HepG2 (cell line): ENCODE results near the gene SCFD2. TPM values are rescaled to one million over a fixed set of nuclear protein-coding genes. Genes with fewer than 3 reads are reported as not detected.

Source experiments
- TAF15 ChIP-seq: fragments of 200-400 bp; formaldehyde crosslinking; IDR thresholded peaks from one replicate; pipeline ENCODE4 v1.6.1; 2018; ENCODE audit warnings: mild to moderate bottlenecking, low read depth, low read length; ENCODE audit not compliant: poor library complexity, severe bottlenecking
- polyA plus RNA-seq, 8 experiments: library from polyadenylated mRNA; depleted of rRNA in 3 of 8; stranded (reverse) in 7 of 8; unstranded in 1 of 8; fragments of >200 nt; fragmentation: Illumina TruSeq in 4 of 8; extraction: Trizol in 4 of 8; gene quantifications; 2 replicates each; pipeline versions ENCODE4 v1.2.1 to v1.2.3, GENCODE V29; 2011 to 2016; ENCODE audit warnings: low read depth in 4 of 8, missing spikeins in 1 of 8, mixed read lengths in 1 of 8; ENCODE audit not compliant: insufficient read depth in 1 of 8
- total RNA-seq, 5 experiments: library from RNA; depleted of rRNA; stranded (reverse); fragments of >200 nt; fragmentation: Illumina TruSeq; extraction: Trizol; gene quantifications; 2 replicates each; pipeline ENCODE4 v1.2.3, GENCODE V29; 2016; ENCODE audit warnings: low read depth in 1 of 5
- TF ChIP-seq, protein P1 (sequence below): sonication (generic); formaldehyde crosslinking; IDR thresholded peaks from 2 replicates; pipeline ENCODE4 v1.4.0; 2020; ENCODE audit warnings: missing genetic modification reagents
- TF ChIP-seq, protein P2 (sequence below): sonication (generic); formaldehyde crosslinking; IDR thresholded peaks from 2 replicates; pipeline ENCODE4 v1.5.0; 2020; ENCODE audit warnings: mild to moderate bottlenecking, missing genetic modification reagents, borderline replicate concordance

Gene SCFD2
- total and polyA plus RNA-seq, 2 of the 13 experiments (the other 11 are each of a cell fraction or from before 2014, with no cell fraction given): 4.6 to 15.6 TPM

DNA sequence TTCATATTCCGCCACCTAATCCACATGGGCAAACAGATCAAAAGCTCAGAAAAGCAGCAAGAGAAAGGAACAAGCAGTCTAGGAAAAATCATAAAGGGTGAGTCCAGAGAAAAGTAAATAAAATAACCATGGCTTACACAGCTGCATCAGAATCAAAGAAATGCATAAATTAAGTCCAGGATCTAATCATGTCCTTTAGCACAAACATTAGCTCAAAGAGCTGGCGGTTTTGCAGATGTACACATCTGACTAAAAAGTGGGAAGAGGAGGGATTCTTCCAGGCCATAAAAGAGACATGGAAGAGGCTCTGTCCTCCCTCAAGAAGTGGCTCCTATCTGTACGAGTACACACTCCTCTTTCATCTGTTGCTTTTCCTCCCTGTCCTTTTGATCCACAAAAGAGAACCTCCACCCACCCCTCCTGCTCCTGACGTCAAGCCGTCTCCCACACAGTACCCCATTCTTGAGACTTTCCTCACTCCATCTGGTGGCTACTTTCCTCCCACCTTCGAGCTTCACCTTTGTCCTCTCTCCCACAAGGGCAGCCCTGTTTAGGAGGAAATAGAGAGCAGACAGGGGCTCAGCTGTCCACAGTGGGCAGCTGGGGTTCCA lies 411.2 kb downstream of the SCFD2 start (continued):
- TF ChIP-seq, protein P1, sequence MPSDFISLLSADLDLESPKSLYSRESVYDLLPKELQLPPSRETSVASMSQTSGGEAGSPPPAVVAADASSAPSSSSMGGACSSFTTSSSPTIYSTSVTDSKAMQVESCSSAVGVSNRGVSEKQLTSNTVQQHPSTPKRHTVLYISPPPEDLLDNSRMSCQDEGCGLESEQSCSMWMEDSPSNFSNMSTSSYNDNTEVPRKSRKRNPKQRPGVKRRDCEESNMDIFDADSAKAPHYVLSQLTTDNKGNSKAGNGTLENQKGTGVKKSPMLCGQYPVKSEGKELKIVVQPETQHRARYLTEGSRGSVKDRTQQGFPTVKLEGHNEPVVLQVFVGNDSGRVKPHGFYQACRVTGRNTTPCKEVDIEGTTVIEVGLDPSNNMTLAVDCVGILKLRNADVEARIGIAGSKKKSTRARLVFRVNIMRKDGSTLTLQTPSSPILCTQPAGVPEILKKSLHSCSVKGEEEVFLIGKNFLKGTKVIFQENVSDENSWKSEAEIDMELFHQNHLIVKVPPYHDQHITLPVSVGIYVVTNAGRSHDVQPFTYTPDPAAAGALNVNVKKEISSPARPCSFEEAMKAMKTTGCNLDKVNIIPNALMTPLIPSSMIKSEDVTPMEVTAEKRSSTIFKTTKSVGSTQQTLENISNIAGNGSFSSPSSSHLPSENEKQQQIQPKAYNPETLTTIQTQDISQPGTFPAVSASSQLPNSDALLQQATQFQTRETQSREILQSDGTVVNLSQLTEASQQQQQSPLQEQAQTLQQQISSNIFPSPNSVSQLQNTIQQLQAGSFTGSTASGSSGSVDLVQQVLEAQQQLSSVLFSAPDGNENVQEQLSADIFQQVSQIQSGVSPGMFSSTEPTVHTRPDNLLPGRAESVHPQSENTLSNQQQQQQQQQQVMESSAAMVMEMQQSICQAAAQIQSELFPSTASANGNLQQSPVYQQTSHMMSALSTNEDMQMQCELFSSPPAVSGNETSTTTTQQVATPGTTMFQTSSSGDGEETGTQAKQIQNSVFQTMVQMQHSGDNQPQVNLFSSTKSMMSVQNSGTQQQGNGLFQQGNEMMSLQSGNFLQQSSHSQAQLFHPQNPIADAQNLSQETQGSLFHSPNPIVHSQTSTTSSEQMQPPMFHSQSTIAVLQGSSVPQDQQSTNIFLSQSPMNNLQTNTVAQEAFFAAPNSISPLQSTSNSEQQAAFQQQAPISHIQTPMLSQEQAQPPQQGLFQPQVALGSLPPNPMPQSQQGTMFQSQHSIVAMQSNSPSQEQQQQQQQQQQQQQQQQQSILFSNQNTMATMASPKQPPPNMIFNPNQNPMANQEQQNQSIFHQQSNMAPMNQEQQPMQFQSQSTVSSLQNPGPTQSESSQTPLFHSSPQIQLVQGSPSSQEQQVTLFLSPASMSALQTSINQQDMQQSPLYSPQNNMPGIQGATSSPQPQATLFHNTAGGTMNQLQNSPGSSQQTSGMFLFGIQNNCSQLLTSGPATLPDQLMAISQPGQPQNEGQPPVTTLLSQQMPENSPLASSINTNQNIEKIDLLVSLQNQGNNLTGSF (CRISPR knock-in tag): no peak
- TF ChIP-seq, protein P2, sequence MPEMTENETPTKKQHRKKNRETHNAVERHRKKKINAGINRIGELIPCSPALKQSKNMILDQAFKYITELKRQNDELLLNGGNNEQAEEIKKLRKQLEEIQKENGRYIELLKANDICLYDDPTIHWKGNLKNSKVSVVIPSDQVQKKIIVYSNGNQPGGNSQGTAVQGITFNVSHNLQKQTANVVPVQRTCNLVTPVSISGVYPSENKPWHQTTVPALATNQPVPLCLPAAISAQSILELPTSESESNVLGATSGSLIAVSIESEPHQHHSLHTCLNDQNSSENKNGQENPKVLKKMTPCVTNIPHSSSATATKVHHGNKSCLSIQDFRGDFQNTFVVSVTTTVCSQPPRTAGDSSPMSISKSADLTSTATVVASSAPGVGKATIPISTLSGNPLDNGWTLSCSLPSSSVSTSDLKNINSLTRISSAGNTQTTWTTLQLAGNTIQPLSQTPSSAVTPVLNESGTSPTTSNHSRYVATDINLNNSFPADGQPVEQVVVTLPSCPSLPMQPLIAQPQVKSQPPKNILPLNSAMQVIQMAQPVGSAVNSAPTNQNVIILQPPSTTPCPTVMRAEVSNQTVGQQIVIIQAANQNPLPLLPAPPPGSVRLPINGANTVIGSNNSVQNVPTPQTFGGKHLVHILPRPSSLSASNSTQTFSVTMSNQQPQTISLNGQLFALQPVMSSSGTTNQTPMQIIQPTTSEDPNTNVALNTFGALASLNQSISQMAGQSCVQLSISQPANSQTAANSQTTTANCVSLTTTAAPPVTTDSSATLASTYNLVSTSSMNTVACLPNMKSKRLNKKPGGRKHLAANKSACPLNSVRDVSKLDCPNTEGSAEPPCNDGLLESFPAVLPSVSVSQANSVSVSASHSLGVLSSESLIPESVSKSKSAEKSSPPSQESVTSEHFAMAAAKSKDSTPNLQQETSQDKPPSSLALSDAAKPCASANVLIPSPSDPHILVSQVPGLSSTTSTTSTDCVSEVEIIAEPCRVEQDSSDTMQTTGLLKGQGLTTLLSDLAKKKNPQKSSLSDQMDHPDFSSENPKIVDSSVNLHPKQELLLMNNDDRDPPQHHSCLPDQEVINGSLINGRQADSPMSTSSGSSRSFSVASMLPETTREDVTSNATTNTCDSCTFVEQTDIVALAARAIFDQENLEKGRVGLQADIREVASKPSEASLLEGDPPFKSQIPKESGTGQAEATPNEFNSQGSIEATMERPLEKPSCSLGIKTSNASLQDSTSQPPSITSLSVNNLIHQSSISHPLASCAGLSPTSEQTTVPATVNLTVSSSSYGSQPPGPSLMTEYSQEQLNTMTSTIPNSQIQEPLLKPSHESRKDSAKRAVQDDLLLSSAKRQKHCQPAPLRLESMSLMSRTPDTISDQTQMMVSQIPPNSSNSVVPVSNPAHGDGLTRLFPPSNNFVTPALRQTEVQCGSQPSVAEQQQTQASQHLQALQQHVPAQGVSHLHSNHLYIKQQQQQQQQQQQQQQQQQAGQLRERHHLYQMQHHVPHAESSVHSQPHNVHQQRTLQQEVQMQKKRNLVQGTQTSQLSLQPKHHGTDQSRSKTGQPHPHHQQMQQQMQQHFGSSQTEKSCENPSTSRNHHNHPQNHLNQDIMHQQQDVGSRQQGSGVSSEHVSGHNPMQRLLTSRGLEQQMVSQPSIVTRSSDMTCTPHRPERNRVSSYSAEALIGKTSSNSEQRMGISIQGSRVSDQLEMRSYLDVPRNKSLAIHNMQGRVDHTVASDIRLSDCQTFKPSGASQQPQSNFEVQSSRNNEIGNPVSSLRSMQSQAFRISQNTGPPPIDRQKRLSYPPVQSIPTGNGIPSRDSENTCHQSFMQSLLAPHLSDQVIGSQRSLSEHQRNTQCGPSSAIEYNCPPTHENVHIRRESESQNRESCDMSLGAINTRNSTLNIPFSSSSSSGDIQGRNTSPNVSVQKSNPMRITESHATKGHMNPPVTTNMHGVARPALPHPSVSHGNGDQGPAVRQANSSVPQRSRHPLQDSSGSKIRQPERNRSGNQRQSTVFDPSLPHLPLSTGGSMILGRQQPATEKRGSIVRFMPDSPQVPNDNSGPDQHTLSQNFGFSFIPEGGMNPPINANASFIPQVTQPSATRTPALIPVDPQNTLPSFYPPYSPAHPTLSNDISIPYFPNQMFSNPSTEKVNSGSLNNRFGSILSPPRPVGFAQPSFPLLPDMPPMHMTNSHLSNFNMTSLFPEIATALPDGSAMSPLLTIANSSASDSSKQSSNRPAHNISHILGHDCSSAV: no peak
- no peak for TF ChIP-seq TAF15
